Neuronal stem cell (in vitro differentiated cells): ENCODE measurements around the gene PRKCB.

ENCODE experiments used
- DNase-seq: peaks from one replicate; pipeline ENCODE4 v3.0.0-alpha.2; 2013; ENCODE audit warnings: low spot score
- H2AFZ ChIP-seq: one replicate; pipeline ENCODE4 v1.6.1; 2013; ENCODE audit warnings: mild to moderate bottlenecking, low read length, inconsistent platforms
- H2AK5ac ChIP-seq: 2 replicates; pipeline ENCODE4 v1.6.1; 2013; ENCODE audit warnings: low read depth, mild to moderate bottlenecking, inconsistent platforms, low read length, moderate library complexity, mixed read lengths
- H2BK120ac ChIP-seq: 2 replicates; pipeline ENCODE4 v1.6.1; 2013; ENCODE audit warnings: low read depth, mild to moderate bottlenecking, inconsistent platforms, low read length, moderate library complexity, mixed read lengths
- H2BK12ac ChIP-seq: one replicate; pipeline ENCODE4 v1.6.1; 2013; ENCODE audit warnings: low read length, inconsistent platforms
- H2BK15ac ChIP-seq: 2 replicates; pipeline ENCODE4 v1.6.1; 2013; ENCODE audit warnings: mild to moderate bottlenecking, low read length, inconsistent platforms, mixed read lengths
- H2BK5ac ChIP-seq: one replicate; pipeline ENCODE4 v1.6.1; 2013; ENCODE audit warnings: inconsistent platforms, mild to moderate bottlenecking, low read length, moderate library complexity
- H3K14ac ChIP-seq: one replicate; pipeline ENCODE4 v1.6.1; 2013; ENCODE audit warnings: low read length, inconsistent platforms
- H3K18ac ChIP-seq: 2 replicates; pipeline ENCODE4 v1.6.1; 2013; ENCODE audit warnings: low read length, inconsistent platforms
- H3K23ac ChIP-seq: 2 replicates; pipeline ENCODE4 v1.6.1; 2013; ENCODE audit warnings: low read depth, mild to moderate bottlenecking, mixed read lengths, low read length, inconsistent platforms; ENCODE audit not compliant: poor library complexity
- H3K27ac ChIP-seq: replicated peaks from 3 replicates; pipeline ENCODE4 v1.5.1; 2013; ENCODE audit warnings: low read length, inconsistent platforms
- H3K27me3 ChIP-seq, 3 experiments: 2 replicates each; pipeline ENCODE4 v1.6.1; 2013; ENCODE audit warnings: low read length in 3 of 3, mild to moderate bottlenecking in 2 of 3, inconsistent platforms in 1 of 3, low read depth in 1 of 3, mixed read lengths in 1 of 3, moderate library complexity in 1 of 3; ENCODE audit not compliant: control insufficient read depth in 3 of 3, insufficient read depth in 3 of 3
- H3K36me3 ChIP-seq, 2 donors: replicated peaks in 1 of 2; 2 replicates each; pipeline ENCODE4 v1.6.1; 2013; ENCODE audit warnings: low read length in 2 of 2; ENCODE audit not compliant: control insufficient read depth in 2 of 2, insufficient read depth in 2 of 2
- H3K4ac ChIP-seq: 2 replicates; pipeline ENCODE4 v1.6.1; 2013; ENCODE audit warnings: inconsistent platforms, mild to moderate bottlenecking, low read length, moderate library complexity
- H3K4me1 ChIP-seq, 2 donors: 1 replicate in 1 of 2; 2 replicates in 1 of 2; pipeline ENCODE4 v1.6.1; 2013; ENCODE audit warnings: low read length in 2 of 2, low read depth in 1 of 2; ENCODE audit not compliant: control insufficient read depth in 2 of 2, insufficient read depth in 1 of 2
- H3K4me2 ChIP-seq: one replicate; pipeline ENCODE4 v1.6.1; 2013; ENCODE audit warnings: mild to moderate bottlenecking, low read length, inconsistent platforms; ENCODE audit not compliant: insufficient read depth, poor library complexity, severe bottlenecking
- H3K4me3 ChIP-seq, 2 donors: 2 replicates each; pipeline ENCODE4 v1.5.1; 2013; ENCODE audit warnings: low read length in 2 of 2, mild to moderate bottlenecking in 2 of 2, inconsistent platforms in 1 of 2, moderate library complexity in 1 of 2
- H3K79me1 ChIP-seq: one replicate; pipeline ENCODE4 v1.6.1; 2013; ENCODE audit warnings: low read depth, mild to moderate bottlenecking, inconsistent platforms, low read length, moderate library complexity
- H3K9ac ChIP-seq: one replicate; pipeline ENCODE4 v1.6.1; 2013; ENCODE audit warnings: mild to moderate bottlenecking, low read depth, low read length, inconsistent platforms; ENCODE audit not compliant: poor library complexity
- H3K9me3 ChIP-seq, 2 donors: replicated peaks in 1 of 2; 2 replicates each; pipeline versions ENCODE3 to v1.6.1; 2013; ENCODE audit warnings: low read length in 2 of 2, mild to moderate bottlenecking in 2 of 2, inconsistent platforms in 1 of 2, low read depth in 1 of 2, mixed read lengths in 1 of 2, moderate library complexity in 1 of 2; ENCODE audit not compliant: control insufficient read depth in 2 of 2, insufficient read depth in 1 of 2
- H4K8ac ChIP-seq: one replicate; pipeline ENCODE4 v1.6.1; 2013; ENCODE audit warnings: low read depth, mild to moderate bottlenecking, inconsistent platforms, low read length, moderate library complexity
- H4K91ac ChIP-seq: one replicate; pipeline ENCODE4 v1.6.1; 2013; ENCODE audit warnings: low read length, low read depth, mild to moderate bottlenecking, inconsistent platforms; ENCODE audit not compliant: poor library complexity
- WGBS, 2 donors: extraction: QIAGEN DNeasy Blood & Tissue Kit; methylation state at CpG; one replicate each; pipeline ENCODE4 v1.1.7; 2013; ENCODE audit warnings: missing lambda C conversion rate in 2 of 2, mixed read lengths in 1 of 2; ENCODE audit not compliant: insufficient read length in 2 of 2, insufficient replicate concordance in 1 of 2; ENCODE audit errors: extremely low coverage in 2 of 2; 5-methylcytosine and 5-hydroxymethylcytosine counted together

PRKCB gene

DNA sequence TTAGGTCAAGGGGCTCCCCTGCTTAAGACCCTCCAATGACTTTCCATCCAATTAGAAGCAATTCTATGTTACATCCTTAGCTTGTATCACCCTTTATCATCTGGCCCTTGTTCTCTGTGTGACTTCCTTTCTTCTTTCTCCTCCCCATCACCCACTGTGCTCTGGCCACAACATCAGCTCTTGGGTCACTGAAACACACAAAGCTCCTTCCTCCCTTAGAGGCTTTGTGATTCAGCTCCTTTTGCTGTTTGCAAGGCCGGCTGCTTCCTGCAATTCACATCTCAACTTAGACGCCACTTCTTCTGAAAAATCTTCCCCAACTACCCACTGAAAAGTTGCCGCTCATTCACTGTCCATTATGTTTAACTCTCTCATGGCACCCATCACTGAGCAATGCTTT is 289.4 kb downstream of the PRKCB start:
- H3K27me3 ChIP-seq, result peaks cover 0 to 34% (median 0%) of the 10 kb centered on the region in 3 experiments

DNA sequence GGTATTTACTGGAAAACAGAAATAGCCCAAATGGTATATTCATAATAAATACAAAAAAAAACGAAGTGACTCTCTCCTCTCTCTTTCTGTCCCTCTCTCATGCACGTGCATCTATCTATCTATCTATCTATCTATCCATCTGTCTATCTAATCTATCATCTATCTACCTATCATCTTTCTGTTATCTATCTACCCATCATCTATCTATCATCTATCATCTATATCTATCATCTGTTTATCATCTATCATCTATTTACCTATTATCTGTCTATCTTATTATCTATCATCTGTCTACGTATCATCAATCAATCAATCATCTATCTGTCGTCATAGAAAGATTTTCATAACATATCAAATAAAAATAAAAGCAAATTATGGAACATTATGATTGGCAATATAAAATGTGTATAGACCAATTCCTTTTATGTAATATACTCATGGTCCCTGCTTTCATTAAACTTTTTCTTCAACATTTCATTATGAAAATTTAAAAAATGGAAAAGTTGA is 293.7 kb downstream of the PRKCB start:
- Histone ChIP-seq H3K4ac (no peak overlapping the region), H2BK5ac (no peak overlapping the region)
- WGBS, 2 donors, result no CpG with 5 or more reads among the region's 4 CpGs

More for the DNA sequence above, 289.4 kb downstream of the PRKCB start:
- Histone ChIP-seq H3K4me3 (no peak overlapping the region), H3K4me2 (no peak overlapping the region), H2BK5ac (no peak overlapping the region), H4K91ac (no peak overlapping the region), H2BK12ac (no peak overlapping the region), H2BK15ac (no peak overlapping the region), H2AFZ (peak overlapping the region; percentile 56), H3K27ac (no peak overlapping the region), H3K14ac (no peak overlapping the region), H3K23ac (no peak overlapping the region), H3K4me1 (peaks cover 3 to 18% of the 10 kb centered on the region in 2 donors), H4K8ac (no peak overlapping the region), H3K4ac (no peak overlapping the region), H3K36me3 (no peaks in the 10 kb centered on the region), H2BK120ac (no peak overlapping the region), H3K18ac (no peak overlapping the region), H3K79me1 (no peaks in the 10 kb centered on the region), H3K9ac (no peak overlapping the region), H2AK5ac (no peak overlapping the region), H3K9me3 (peaks cover 0 to 2% of the 10 kb centered on the region in 2 donors)
- WGBS, 2 donors, result no CpG with 5 or more reads among the region's 3 CpGs
- peak; percentile 23 for DNase-seq

GRCh38 chr16:24130494-24131085 is 294.8 kb downstream of the PRKCB start:
- WGBS, 2 donors, result no CpG with 5 or more reads among the region's 10 CpGs
- no peak overlapping the region for H3K9ac ChIP-seq

More for the DNA sequence above, 293.7 kb downstream of the PRKCB start:
- H3K9ac ChIP-seq, result no peak overlapping the region
- no peak overlapping the region for H2BK12ac ChIP-seq
- no peak overlapping the region for H2AFZ ChIP-seq
- no peak overlapping the region for H4K91ac ChIP-seq
- H2BK15ac ChIP-seq, result no peak overlapping the region
- no peak overlapping the region for H3K27ac ChIP-seq
- no peak for DNase-seq
- no peak overlapping the region for H3K14ac ChIP-seq
- H4K8ac ChIP-seq, result no peak overlapping the region
- H3K9me3 ChIP-seq, result no peaks in the 10 kb centered on the region
- no peak overlapping the region for H3K18ac ChIP-seq
- no peak overlapping the region for H3K23ac ChIP-seq
- H2AK5ac ChIP-seq, result no peak overlapping the region
- no peak overlapping the region for H3K4me3 ChIP-seq
- H3K4me1 ChIP-seq, result peaks cover 5 to 15% of the 10 kb centered on the region in 2 donors
- no peaks in the 10 kb centered on the region for H3K27me3 ChIP-seq
- no peaks in the 10 kb centered on the region for H3K36me3 ChIP-seq
- H3K4me2 ChIP-seq, result no peak overlapping the region
- H2BK120ac ChIP-seq, result no peak overlapping the region
- no peaks in the 10 kb centered on the region for H3K79me1 ChIP-seq

GRCh38 chr16:24131294-24131693 is 295.5 kb downstream of the PRKCB start:
- H3K4me1 ChIP-seq, result peaks cover 5 to 6% of the 10 kb centered on the region in 2 donors
- H3K9me3 ChIP-seq, result no peaks in the 10 kb centered on the region
- H3K18ac ChIP-seq, result no peak overlapping the region
- H3K27me3 ChIP-seq, result no peaks in the 10 kb centered on the region
- WGBS, 2 donors, result 100% methylated on average over 1 of the region's 2 CpGs; no CpG with 5 or more reads in 1 of the 2 donors
- H2AFZ ChIP-seq, result no peak overlapping the region
- H3K36me3 ChIP-seq, result no peaks in the 10 kb centered on the region
- H2BK120ac ChIP-seq, result no peak overlapping the region
- no peak overlapping the region for H2AK5ac ChIP-seq
- no peak overlapping the region for H4K91ac ChIP-seq
- no peak overlapping the region for H3K4me3 ChIP-seq
- no peak overlapping the region for H3K14ac ChIP-seq
- no peaks in the 10 kb centered on the region for H3K79me1 ChIP-seq
- no peak overlapping the region for H3K23ac ChIP-seq
- no peak overlapping the region for H2BK5ac ChIP-seq
- H2BK15ac ChIP-seq, result no peak overlapping the region
- H3K27ac ChIP-seq, result no peak overlapping the region
- no peak overlapping the region for H3K4me2 ChIP-seq
- no peak overlapping the region for H3K9ac ChIP-seq
- no peak for DNase-seq
- no peak overlapping the region for H2BK12ac ChIP-seq
- H4K8ac ChIP-seq, result no peak overlapping the region
- H3K4ac ChIP-seq, result no peak overlapping the region

More at GRCh38 chr16:24130494-24131085, 294.8 kb downstream of the PRKCB start:
- Histone ChIP-seq H3K27me3 (no peaks in the 10 kb centered on the region), H3K36me3 (no peaks in the 10 kb centered on the region), H3K79me1 (no peaks in the 10 kb centered on the region), H2BK12ac (no peak overlapping the region), H3K4ac (no peak overlapping the region), H2BK15ac (no peak overlapping the region), H2BK120ac (no peak overlapping the region), H3K23ac (no peak overlapping the region), H3K4me1 (peaks cover 4 to 9% of the 10 kb centered on the region in 2 donors), H3K14ac (no peak overlapping the region), H3K27ac (no peak overlapping the region), H2AK5ac (no peak overlapping the region), H4K91ac (no peak overlapping the region), H2BK5ac (no peak overlapping the region), H4K8ac (no peak overlapping the region), H3K4me2 (no peak overlapping the region), H3K4me3 (no peak overlapping the region), H2AFZ (no peak overlapping the region), H3K18ac (no peak overlapping the region), H3K9me3 (no peaks in the 10 kb centered on the region)
- DNase-seq, result no peak
